Ishikawa (cell line): ENCODE data around the gene DOLPP1.

Experiments used
- EP300 ChIP-seq: IDR thresholded peaks from 2 replicates; pipeline ENCODE4 v1.6.1; 2012; ENCODE audit warnings: borderline replicate concordance
- MAX ChIP-seq: IDR thresholded peaks from 2 replicates; pipeline ENCODE4 v1.6.1; 2012
- RAD21 ChIP-seq: IDR thresholded peaks from 2 replicates; pipeline ENCODE4 v1.6.1; 2012; ENCODE audit warnings: low read depth
- REST ChIP-seq: IDR thresholded peaks from 2 replicates; pipeline ENCODE4 v1.6.1; 2012; ENCODE audit warnings: low read depth, mild to moderate bottlenecking
- TEAD4 ChIP-seq: IDR thresholded peaks from 2 replicates; pipeline ENCODE4 v1.6.1; 2012

- TF ChIP-seq REST (no peak), EP300 (no peak), RAD21 (no peak), TEAD4 (no peak), MAX (no peak)
Observed at GRCh38 chr9:129093602-129094386, 12.9 kb downstream of the DOLPP1 start.
